Hepatic stellate cell (primary cell): ENCODE data around the gene TRIAP1.
"Not testable (repeated sequence)": the region's sequence is repeated elsewhere in the genome, so short reads cannot be mapped to it uniquely, and the experiment has no call there.

Experiments used
- DNase-seq: peaks from one replicate; pipeline ENCODE4 v3.0.0; 2011; ENCODE audit warnings: low spot score

Gene TRIAP1

GRCh38 chr12:120445911-120446843, at the start of gene TRIAP1, which contains the start of gene GATC:
TRIAP1 (minus strand) TSS chr12:120446384; CDS start chr12:120446372, 12 bp downstream.
GATC (plus strand) TSS chr12:120446444; CDS start chr12:120446481, 37 bp downstream.
- peak; percentile 76 for DNase-seq

GRCh38 chr12:120495186-120495730, 49.1 kb upstream of the TRIAP1 start:
- DNase-seq: peak; percentile 17

- no peak for DNase-seq
These were observed 44.8 kb upstream of the TRIAP1 start for GRCh38 chr12:120490833-120491512.

- DNase-seq: no peak
These were observed 44.1 kb upstream of the TRIAP1 start for GRCh38 chr12:120490325-120490724.

- no peak for DNase-seq
These were observed 42.8 kb upstream of the TRIAP1 start for GRCh38 chr12:120489018-120489417.

GRCh38 chr12:120488057-120488640, 42.0 kb upstream of the TRIAP1 start:
- no peak for DNase-seq

- not testable (repeated sequence) for DNase-seq
These were observed 41.4 kb upstream of the TRIAP1 start for GRCh38 chr12:120487552-120487951.

GRCh38 chr12:120485961-120486881, 40.0 kb upstream of the TRIAP1 start:
- no peak for DNase-seq

- no peak for DNase-seq
These were observed 37.4 kb upstream of the TRIAP1 start for GRCh38 chr12:120483621-120484020.

- DNase-seq: no peak
These were observed 35.0 kb upstream of the TRIAP1 start for GRCh38 chr12:120481022-120481767.

- no peak for DNase-seq
These were observed 34.0 kb upstream of the TRIAP1 start for GRCh38 chr12:120480211-120480610.

- no peak for DNase-seq
These were observed 33.3 kb upstream of the TRIAP1 start for GRCh38 chr12:120479458-120479857.

GRCh38 chr12:120475643-120476042, 29.5 kb upstream of the TRIAP1 start:
- DNase-seq: no peak

GRCh38 chr12:120474616-120474960, 28.4 kb upstream of the TRIAP1 start:
- peak; percentile 79 for DNase-seq

GRCh38 chr12:120473807-120474615, 27.8 kb upstream of the TRIAP1 start:
- DNase-seq: no peak

- DNase-seq: no peak
These were observed 26.3 kb upstream of the TRIAP1 start for GRCh38 chr12:120472521-120472920.

GRCh38 chr12:120470150-120470784, 24.1 kb upstream of the TRIAP1 start:
- DNase-seq: no peak

- peak; percentile 99 for DNase-seq
These were observed 23.4 kb upstream of the TRIAP1 start, which contains the start of gene SRSF9 for GRCh38 chr12:120469450-120470149. SRSF9 (minus strand) TSS chr12:120469748; CDS start chr12:120469609, 139 bp downstream.
